A549 treated with AZD9567 at 1 μM for 4 hours (cell line): Measurements from ENCODE around the gene TFDP1. TPM values are rescaled to one million over a fixed set of nuclear protein-coding genes. Genes with fewer than 3 reads are reported as not detected.

Experiments used
- total RNA-seq: library from RNA; stranded (reverse); fragments of 200-300 nt; extraction: Qiagen RNA extraction; gene quantifications from 5 replicates; pipeline ENCODE4 v1.2.3, GENCODE V29; 2022; ENCODE audit not compliant: insufficient read depth

The TFDP1 gene, protein sequence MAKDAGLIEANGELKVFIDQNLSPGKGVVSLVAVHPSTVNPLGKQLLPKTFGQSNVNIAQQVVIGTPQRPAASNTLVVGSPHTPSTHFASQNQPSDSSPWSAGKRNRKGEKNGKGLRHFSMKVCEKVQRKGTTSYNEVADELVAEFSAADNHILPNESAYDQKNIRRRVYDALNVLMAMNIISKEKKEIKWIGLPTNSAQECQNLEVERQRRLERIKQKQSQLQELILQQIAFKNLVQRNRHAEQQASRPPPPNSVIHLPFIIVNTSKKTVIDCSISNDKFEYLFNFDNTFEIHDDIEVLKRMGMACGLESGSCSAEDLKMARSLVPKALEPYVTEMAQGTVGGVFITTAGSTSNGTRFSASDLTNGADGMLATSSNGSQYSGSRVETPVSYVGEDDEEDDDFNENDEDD
- total RNA-seq: 98.2 to 112 TPM (median 107 TPM) in 5 replicates

GRCh38 chr13:113584205-113584869, at the start of gene TFDP1:
Gene TFDP1 (plus strand): TSS chr13:113584753. CDS start chr13:113585838, 1,085 bp downstream.

DNA sequence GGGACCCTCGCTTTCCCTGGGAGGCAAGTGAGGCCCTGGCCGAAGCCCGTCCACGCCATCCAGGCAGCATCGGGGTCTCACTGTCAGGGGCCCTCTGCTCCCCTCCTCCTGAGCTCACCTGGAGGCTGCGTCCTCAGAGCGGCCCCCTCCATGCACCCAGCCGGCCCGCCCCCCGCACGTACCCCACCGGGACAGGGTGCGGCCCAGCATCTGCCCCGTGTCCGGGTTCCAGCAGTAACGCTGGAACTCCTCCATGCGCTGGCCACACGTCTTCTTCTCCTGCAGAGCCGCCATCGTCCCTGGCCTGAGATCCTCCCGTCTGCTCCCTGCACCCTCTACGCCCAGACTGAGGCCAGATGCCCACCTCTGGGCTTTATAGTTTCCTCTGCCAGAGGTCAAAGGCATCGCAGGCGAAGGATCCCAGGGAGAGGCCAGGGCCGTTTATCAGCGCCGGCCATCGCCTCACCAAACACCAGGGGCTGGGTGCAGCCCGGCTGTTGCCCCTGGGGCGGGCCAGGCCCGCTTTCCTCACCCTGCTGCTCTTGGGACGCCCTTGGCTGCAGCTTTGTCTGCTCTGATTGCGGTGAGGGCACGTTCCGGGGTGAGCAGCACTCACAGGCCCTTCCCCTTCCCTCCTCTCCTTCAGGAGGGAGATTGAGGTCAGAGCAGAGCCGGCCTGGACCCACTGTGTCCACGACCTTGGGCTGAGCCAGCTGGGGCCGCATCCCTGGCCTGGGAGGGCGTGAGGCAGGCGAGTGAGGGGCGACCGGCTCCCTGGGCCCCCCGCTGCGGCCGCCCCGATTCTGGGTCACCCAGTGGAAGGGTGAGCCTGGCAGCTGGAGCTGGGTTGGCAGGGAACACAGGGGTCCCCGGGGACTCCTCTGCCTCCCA, 73.5 kb downstream of the TFDP1 start, which contains the start of gene ATP4B:
Gene ATP4B, minus strand, starts transcription at position 348 of the 891 bp plus-strand sequence. Its CDS starts 54 bp downstream, at position 294.

GRCh38 chr13:113666951-113667701, 82.6 kb downstream of the TFDP1 start, which contains the start of gene GRK1:
Gene GRK1 (plus strand): TSS chr13:113667219. CDS start chr13:113667387, 168 bp downstream.

Other genes starting within 250 kb of the TFDP1 start
- gene GRTP1, start 220.6 kb upstream of the TFDP1 start, total RNA-seq: 1.6 to 2.5 TPM (median 1.8 TPM) in 5 replicates
- gene ADPRHL1, start 131.3 kb upstream of the TFDP1 start, total RNA-seq: 12.0 to 18.8 TPM (median 13.5 TPM) in 5 replicates
- 7.1 to 13.5 TPM (median 12.0 TPM) in 5 replicates for gene DCUN1D2, start 94.0 kb upstream of the TFDP1 start, total RNA-seq
- not detected in 5 replicates for gene ATP4B, start 73.4 kb downstream of the TFDP1 start, total RNA-seq
- gene GRK1, start 82.5 kb downstream of the TFDP1 start, total RNA-seq: 0.02 to 0.04 TPM (median 0.02 TPM) in 3 of 5 replicates, not detected in the others
- gene TMEM255B, start 174.5 kb downstream of the TFDP1 start, total RNA-seq: 0.79 to 1.1 TPM (median 0.90 TPM) in 4 of 5 replicates, not detected in the other